HepG2 (cell line): Measurements from ENCODE around the gene RAB5B. TPM values are rescaled to one million over a fixed set of nuclear protein-coding genes. Genes with fewer than 3 reads are reported as not detected.

Experiments used
- CTCF ChIP-seq: sonication (generic); formaldehyde crosslinking; IDR thresholded peaks from 2 replicates; pipeline ENCODE4 v1.5.0; 2020; ENCODE audit warnings: mild to moderate bottlenecking, missing genetic modification reagents, moderate library complexity
- DNMT3B ChIP-seq: conservative IDR thresholded peaks from 2 replicates; pipeline ENCODE4 v1.6.1; 2016; ENCODE audit warnings: missing biosample characterization, control low read depth
- GMEB2 ChIP-seq: IDR thresholded peaks from 2 replicates; pipeline ENCODE4 v1.6.1; 2016; ENCODE audit warnings: missing biosample characterization, missing genetic modification reagents, low read depth
- LBX2 ChIP-seq: sonication (generic); formaldehyde crosslinking; IDR thresholded peaks from 2 replicates; pipeline ENCODE4 v1.5.0; 2020; ENCODE audit warnings: missing genetic modification reagents, mild to moderate bottlenecking, borderline replicate concordance
- TERF1 ChIP-seq: sonication (generic); formaldehyde crosslinking; IDR thresholded peaks from 2 replicates; pipeline ENCODE4 v1.8.0; 2022; ENCODE audit warnings: mild to moderate bottlenecking, missing genetic modification reagents, moderate library complexity
- THAP8 ChIP-seq: sonication (generic); formaldehyde crosslinking; IDR thresholded peaks from 2 replicates; pipeline ENCODE4 v1.5.1; 2020; ENCODE audit warnings: missing genetic modification reagents, mild to moderate bottlenecking, borderline replicate concordance
- YEATS4 ChIP-seq: sonication (generic); formaldehyde crosslinking; IDR thresholded peaks from 2 replicates; pipeline ENCODE4 v1.4.0; 2020; ENCODE audit warnings: missing genetic modification reagents, borderline replicate concordance
- ZBTB44 ChIP-seq: sonication (generic); formaldehyde crosslinking; IDR thresholded peaks from 2 replicates; pipeline ENCODE4 v1.4.0; 2020; ENCODE audit warnings: missing genetic modification reagents
- ZNF142 ChIP-seq: sonication (generic); formaldehyde crosslinking; IDR thresholded peaks from 2 replicates; pipeline ENCODE4 v1.4.0; 2020; ENCODE audit warnings: missing genetic modification reagents
- ZNF350 ChIP-seq: sonication (generic); formaldehyde crosslinking; IDR thresholded peaks from 2 replicates; pipeline ENCODE4 v1.4.0; 2020; ENCODE audit warnings: mild to moderate bottlenecking, low read depth, missing genetic modification reagents, borderline replicate concordance
- ZNF362 ChIP-seq: sonication (generic); formaldehyde crosslinking; IDR thresholded peaks from 2 replicates; pipeline ENCODE4 v1.4.0; 2020; ENCODE audit warnings: missing genetic modification reagents, mild to moderate bottlenecking, borderline replicate concordance
- ZNF572 ChIP-seq: sonication (generic); formaldehyde crosslinking; IDR thresholded peaks from 2 replicates; pipeline ENCODE4 v1.5.1; 2020; ENCODE audit warnings: mild to moderate bottlenecking, missing genetic modification reagents
- polyA plus RNA-seq, 8 experiments: library from polyadenylated mRNA; depleted of rRNA in 3 of 8; stranded (reverse) in 7 of 8; unstranded in 1 of 8; fragments of >200 nt; fragmentation: Illumina TruSeq in 4 of 8; extraction: Trizol in 4 of 8; gene quantifications; 2 replicates each; pipeline versions ENCODE4 v1.2.1 to v1.2.3, GENCODE V29; 2011 to 2016; ENCODE audit warnings: low read depth in 4 of 8, missing spikeins in 1 of 8, mixed read lengths in 1 of 8; ENCODE audit not compliant: insufficient read depth in 1 of 8
- total RNA-seq, 5 experiments: library from RNA; depleted of rRNA; stranded (reverse); fragments of >200 nt; fragmentation: Illumina TruSeq; extraction: Trizol; gene quantifications; 2 replicates each; pipeline ENCODE4 v1.2.3, GENCODE V29; 2016; ENCODE audit warnings: low read depth in 1 of 5

RAB5B gene
- total and polyA plus RNA-seq, 2 of the 13 experiments (the other 11 are each of a cell fraction or from before 2014, with no cell fraction given), result 26.0 to 68.3 TPM

GRCh38 chr12:55974308-55974730 lies 441 bp downstream of the RAB5B start (continued):
- 0 out of 2 replicates have a peak, but pooled peaks have one; percentile 48 for TF ChIP-seq ZNF350 (CRISPR knock-in tag)
- no peak for TF ChIP-seq ZNF142 (CRISPR knock-in tag)
- peak; percentile 45; the same call in 1 of the 2 replicates for TF ChIP-seq TERF1
- TF ChIP-seq LBX2 (CRISPR knock-in tag), result no peak
- TF ChIP-seq ZBTB44 (CRISPR knock-in tag), result 0 out of 2 replicates have a peak, but pooled peaks have one; percentile 1
- 0 out of 2 replicates have a peak, but pooled peaks have one; percentile 4 for TF ChIP-seq ZNF362 (CRISPR knock-in tag)
- no peak for TF ChIP-seq CTCF (CRISPR knock-in tag)
- TF ChIP-seq ZNF572, result 0 out of 2 replicates have a peak, but pooled peaks have one; percentile 9
- TF ChIP-seq DNMT3B, result no peak
- TF ChIP-seq GMEB2 (CRISPR knock-in tag), result no peak
- peak; percentile 72; the same call in 1 of the 2 replicates for TF ChIP-seq THAP8
- TF ChIP-seq YEATS4, result peak; percentile 17; the same call in 1 of the 2 replicates
